OCI-LY1 (cell line): ENCODE results near the gene S100A9.

Experiments
- H2AFZ ChIP-seq: fragments of 200-600 bp; sonication (generic), shearing (Covaris generic); 2 replicates; pipeline ENCODE4 v1.6.0; 2014; ENCODE audit warnings: antibody characterized with exemption, mild to moderate bottlenecking, low read length
- H3F3A ChIP-seq: fragments of 200-600 bp; sonication (generic), shearing (Covaris generic); 2 replicates; pipeline ENCODE4 v1.6.0; 2014; ENCODE audit warnings: mild to moderate bottlenecking, antibody characterized with exemption, low read length, moderate library complexity; ENCODE audit not compliant: insufficient read depth
- H3K27ac ChIP-seq: fragments of 200-600 bp; sonication (generic); 2 replicates; pipeline ENCODE4 v1.5.1; 2014; ENCODE audit warnings: low read length, mixed run types, mild to moderate bottlenecking, low read depth; ENCODE audit not compliant: poor library complexity, severe bottlenecking
- H3K27me3 ChIP-seq: fragments of 200-600 bp; sonication (generic); 2 replicates; pipeline ENCODE4 v1.6.0; 2014; ENCODE audit warnings: antibody characterized with exemption, mild to moderate bottlenecking, low read length, moderate library complexity; ENCODE audit not compliant: insufficient read depth
- H3K36me3 ChIP-seq: fragments of 200-600 bp; sonication (generic); 2 replicates; pipeline ENCODE4 v1.6.1; 2014; ENCODE audit warnings: mild to moderate bottlenecking, antibody characterized with exemption, low read length, moderate library complexity, mixed read lengths; ENCODE audit not compliant: insufficient read depth
- H3K4me1 ChIP-seq: fragments of 200-600 bp; sonication (generic); 2 replicates; pipeline ENCODE4 v1.5.1; 2014; ENCODE audit warnings: mild to moderate bottlenecking, low read length, moderate library complexity; ENCODE audit not compliant: insufficient read depth, severe bottlenecking
- H3K4me2 ChIP-seq: fragments of 200-600 bp; sonication (generic), shearing (Covaris generic); 2 replicates; pipeline ENCODE4 v1.6.1; 2014; ENCODE audit warnings: low read length
- H3K4me3 ChIP-seq: fragments of 200-600 bp; sonication (generic); 2 replicates; pipeline ENCODE4 v1.5.1; 2014; ENCODE audit warnings: low read length, low read depth, mild to moderate bottlenecking, mixed read lengths; ENCODE audit not compliant: poor library complexity, severe bottlenecking
- H3K79me2 ChIP-seq: fragments of 200-600 bp; shearing (Covaris generic); 2 replicates; pipeline ENCODE4 v1.6.1; 2016; ENCODE audit warnings: mixed run types, low read length, mixed read lengths; ENCODE audit not compliant: insufficient read depth
- H3K9ac ChIP-seq: fragments of 200-600 bp; sonication (generic), shearing (Covaris generic); 2 replicates; pipeline ENCODE4 v1.6.1; 2014; ENCODE audit warnings: mild to moderate bottlenecking, low read length, mixed read lengths
- H3K9me2 ChIP-seq: fragments of 200-600 bp; sonication (generic), shearing (Covaris generic); 2 replicates; pipeline ENCODE4 v1.6.1; 2014; ENCODE audit warnings: low read depth, mild to moderate bottlenecking, low read length, mixed read lengths
- H3K9me3 ChIP-seq: fragments of 200-600 bp; shearing (Covaris generic); 2 replicates; pipeline ENCODE4 v1.6.1; 2014; ENCODE audit warnings: low read length, mixed read lengths
- H4K20me1 ChIP-seq: fragments of 200-600 bp; sonication (generic), shearing (Covaris generic); 2 replicates; pipeline ENCODE4 v1.6.0; 2016; ENCODE audit warnings: mild to moderate bottlenecking, low read length; ENCODE audit not compliant: insufficient read depth
- CTCF ChIP-seq: fragments of 200-600 bp; sonication (generic), shearing (Covaris generic); IDR thresholded peaks from 2 replicates; pipeline ENCODE4 v1.5.1; 2017; ENCODE audit warnings: mild to moderate bottlenecking, antibody characterized with exemption, low read length, moderate library complexity, mixed read lengths
- EZH2 ChIP-seq: fragments of 200-600 bp; sonication (generic), shearing (Covaris generic); IDR thresholded peaks from 2 replicates; pipeline ENCODE4 v1.8.0; 2017; ENCODE audit warnings: borderline replicate concordance, mixed run types, mild to moderate bottlenecking, antibody characterized with exemption, low read length, moderate library complexity, mixed read lengths

The S100A9 gene

DNA sequence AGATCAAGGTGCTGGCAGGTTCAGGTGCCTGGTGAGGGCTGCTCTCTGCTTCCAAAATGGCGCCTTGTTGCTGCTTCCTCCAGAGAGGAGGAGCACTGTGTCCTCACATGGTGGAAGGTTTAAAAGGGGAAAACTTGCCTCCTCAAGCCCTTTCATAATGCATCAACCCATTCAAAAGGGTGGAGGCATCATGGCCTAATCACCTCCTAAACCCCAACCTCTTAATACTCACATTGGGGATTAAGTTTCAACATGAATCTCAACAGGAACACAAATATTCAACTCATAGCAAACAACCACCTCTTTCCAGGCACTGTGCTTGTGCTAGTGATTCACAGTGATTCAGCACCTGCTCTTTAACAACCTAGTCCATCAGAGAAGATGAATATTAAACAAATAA is 13.6 kb downstream of the S100A9 start:
- Histone ChIP-seq H3K79me2 (no peaks in the 10 kb centered on the region), H3K9ac (no peak overlapping the region), H3F3A (no peaks in the 10 kb centered on the region), H3K4me2 (no peak overlapping the region), H2AFZ (no peak overlapping the region), H3K4me1 (no peaks in the 10 kb centered on the region), H3K9me2 (no peaks in the 10 kb centered on the region), H3K4me3 (no peak overlapping the region), H4K20me1 (no peaks in the 10 kb centered on the region), H3K27me3 (no peaks in the 10 kb centered on the region), H3K36me3 (no peaks in the 10 kb centered on the region), H3K27ac (no peak overlapping the region), H3K9me3 (no peaks in the 10 kb centered on the region)
- TF ChIP-seq EZH2, result no peak
- TF ChIP-seq CTCF, result no peak

DNA sequence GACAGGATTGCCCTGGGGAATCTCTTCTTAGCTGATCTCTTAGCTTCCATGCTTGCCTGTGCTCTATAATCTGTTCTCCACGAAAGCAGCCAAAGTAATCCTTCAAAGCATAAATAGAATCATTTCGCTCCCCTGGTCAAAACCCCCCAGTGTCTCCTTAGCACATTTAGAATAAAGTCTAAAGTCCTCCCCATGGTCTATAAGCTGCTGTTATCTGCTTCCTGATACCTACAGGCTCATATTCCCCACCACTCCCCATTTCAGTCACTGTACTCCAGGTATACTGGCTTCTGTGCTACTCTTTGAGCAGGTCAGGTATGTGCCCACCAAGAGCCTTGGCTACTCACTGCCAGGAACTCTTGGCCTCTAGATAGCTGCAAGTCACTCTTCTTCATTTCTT is 14.9 kb downstream of the S100A9 start:
- Histone ChIP-seq H3K9ac (no peak overlapping the region), H3K4me2 (no peak overlapping the region), H3K79me2 (no peaks in the 10 kb centered on the region), H3K36me3 (no peaks in the 10 kb centered on the region), H3K27ac (no peak overlapping the region), H3K4me1 (no peaks in the 10 kb centered on the region), H3K27me3 (no peaks in the 10 kb centered on the region), H4K20me1 (no peaks in the 10 kb centered on the region), H3F3A (no peaks in the 10 kb centered on the region), H3K9me3 (no peaks in the 10 kb centered on the region), H2AFZ (no peak overlapping the region), H3K4me3 (no peak overlapping the region), H3K9me2 (no peaks in the 10 kb centered on the region)
- no peak for TF ChIP-seq EZH2
- TF ChIP-seq CTCF, result no peak

- Histone ChIP-seq H3F3A (no peaks in the 10 kb centered on the region), H3K4me3 (no peak overlapping the region), H4K20me1 (no peaks in the 10 kb centered on the region), H3K9me2 (no peaks in the 10 kb centered on the region), H2AFZ (no peak overlapping the region), H3K4me2 (no peak overlapping the region), H3K36me3 (no peaks in the 10 kb centered on the region), H3K27ac (no peak overlapping the region), H3K9ac (no peak overlapping the region), H3K27me3 (no peaks in the 10 kb centered on the region), H3K4me1 (no peaks in the 10 kb centered on the region), H3K79me2 (no peaks in the 10 kb centered on the region), H3K9me3 (no peaks in the 10 kb centered on the region)
- TF ChIP-seq EZH2 (no peak), CTCF (no peak)
Observed at GRCh38 chr1:153374071-153374470, 16.4 kb downstream of the S100A9 start.
